H9 (cell line): ENCODE measurements around the gene MINPP1. TPM values are rescaled to one million over a fixed set of nuclear protein-coding genes. Genes with fewer than 3 reads are reported as not detected.

Experiments used
- DNase-seq: peaks from one replicate; pipeline ENCODE4 v3.0.0-alpha.2; 2017
- H2AFZ ChIP-seq: one replicate; pipeline ENCODE4 v1.6.1; 2013; ENCODE audit warnings: mild to moderate bottlenecking, low read length, control low read depth, moderate library complexity
- H2AK5ac ChIP-seq: 2 replicates; pipeline ENCODE4 v1.6.1; 2013; ENCODE audit warnings: low read length, control low read depth, mixed read lengths; ENCODE audit not compliant: insufficient read length
- H2BK120ac ChIP-seq: one replicate; pipeline ENCODE4 v1.6.1; 2013; ENCODE audit warnings: low read depth, mild to moderate bottlenecking, low read length, control low read depth, inconsistent platforms; ENCODE audit not compliant: poor library complexity, severe bottlenecking
- H2BK12ac ChIP-seq: 2 replicates; pipeline ENCODE4 v1.6.1; 2013; ENCODE audit warnings: low read length, control low read depth, mixed read lengths, low read depth; ENCODE audit not compliant: insufficient read length
- H2BK15ac ChIP-seq: 2 replicates; pipeline ENCODE4 v1.6.1; 2013; ENCODE audit warnings: low read depth, low read length, control low read depth
- H2BK20ac ChIP-seq: one replicate; pipeline ENCODE4 v1.6.1; 2013; ENCODE audit warnings: low read depth, mild to moderate bottlenecking, low read length, control low read depth, inconsistent platforms; ENCODE audit not compliant: poor library complexity, severe bottlenecking
- H2BK5ac ChIP-seq: 2 replicates; pipeline ENCODE4 v1.6.1; 2013; ENCODE audit warnings: low read length, control low read depth, mixed read lengths; ENCODE audit not compliant: insufficient read length
- H3K14ac ChIP-seq: 2 replicates; pipeline ENCODE4 v1.6.1; 2013; ENCODE audit warnings: low read length, control low read depth; ENCODE audit not compliant: insufficient read depth
- H3K18ac ChIP-seq: 2 replicates; pipeline ENCODE4 v1.6.1; 2013; ENCODE audit warnings: low read depth, mild to moderate bottlenecking, mixed read lengths, low read length, control low read depth; ENCODE audit not compliant: insufficient read length
- H3K23ac ChIP-seq: 2 replicates; pipeline ENCODE4 v1.6.1; 2013; ENCODE audit warnings: low read length, control low read depth, mixed read lengths, low read depth; ENCODE audit not compliant: insufficient read length
- H3K23me2 ChIP-seq: 2 replicates; pipeline ENCODE4 v1.6.1; 2013; ENCODE audit warnings: low read depth, mild to moderate bottlenecking, mixed read lengths, low read length, control low read depth; ENCODE audit not compliant: insufficient read length, poor library complexity, severe bottlenecking
- H3K27ac ChIP-seq: 2 replicates; pipeline ENCODE4 v1.5.1; 2013; ENCODE audit warnings: low read length, control low read depth, mixed read lengths, low read depth; ENCODE audit not compliant: insufficient read length
- H3K27me3 ChIP-seq: 2 replicates; pipeline ENCODE4 v1.6.1; 2013; ENCODE audit warnings: low read length, control low read depth, inconsistent platforms; ENCODE audit not compliant: insufficient read depth
- H3K4ac ChIP-seq: 2 replicates; pipeline ENCODE4 v1.6.1; 2013; ENCODE audit warnings: low read depth, mild to moderate bottlenecking, control low read depth, inconsistent platforms, low read length, moderate library complexity
- H3K4me1 ChIP-seq: 2 replicates; pipeline ENCODE4 v1.6.1; 2013; ENCODE audit warnings: low read length, control low read depth, inconsistent platforms; ENCODE audit not compliant: insufficient read depth
- H3K4me2 ChIP-seq: 2 replicates; pipeline ENCODE4 v1.6.1; 2013; ENCODE audit warnings: low read length, control low read depth, mixed read lengths; ENCODE audit not compliant: insufficient read length, insufficient read depth
- H3K56ac ChIP-seq: 2 replicates; pipeline ENCODE4 v1.6.1; 2013; ENCODE audit warnings: low read depth, mild to moderate bottlenecking, mixed read lengths, low read length, control low read depth; ENCODE audit not compliant: insufficient read length
- H3K79me1 ChIP-seq: 2 replicates; pipeline ENCODE4 v1.6.1; 2013; ENCODE audit warnings: low read depth, mild to moderate bottlenecking, moderate library complexity, low read length, control low read depth, inconsistent platforms; ENCODE audit not compliant: insufficient read depth, poor library complexity, severe bottlenecking
- H3K79me2 ChIP-seq: 2 replicates; pipeline ENCODE4 v1.6.1; 2013; ENCODE audit warnings: low read length, control low read depth, inconsistent platforms; ENCODE audit not compliant: insufficient read depth
- H3K9ac ChIP-seq: 2 replicates; pipeline ENCODE4 v1.6.1; 2013; ENCODE audit warnings: low read length, control low read depth, mixed read lengths; ENCODE audit not compliant: insufficient read length; ENCODE audit errors: extremely low read depth
- H3K9me3 ChIP-seq: one replicate; pipeline ENCODE4 v1.6.1; 2013; ENCODE audit warnings: low read depth, low read length, inconsistent platforms; ENCODE audit not compliant: control insufficient read depth
- H3T11ph ChIP-seq: one replicate; pipeline ENCODE4 v1.6.1; 2013; ENCODE audit warnings: mild to moderate bottlenecking, low read length, control low read depth, inconsistent platforms
- H4K20me1 ChIP-seq: one replicate; pipeline ENCODE4 v1.6.1; 2013; ENCODE audit not compliant: control insufficient read depth, insufficient read length, insufficient read depth
- H4K5ac ChIP-seq: 2 replicates; pipeline ENCODE4 v1.6.1; 2013; ENCODE audit warnings: low read depth, mild to moderate bottlenecking, mixed read lengths, low read length, control low read depth; ENCODE audit not compliant: insufficient read length
- H4K8ac ChIP-seq: replicated peaks from 2 replicates; pipeline ENCODE4 v1.6.1; 2013; ENCODE audit warnings: low read length, control low read depth, mixed read lengths, low read depth; ENCODE audit not compliant: insufficient read length
- H4K91ac ChIP-seq: 2 replicates; pipeline ENCODE4 v1.6.1; 2013; ENCODE audit warnings: low read depth, mild to moderate bottlenecking, moderate library complexity, mixed read lengths, low read length, control low read depth; ENCODE audit not compliant: insufficient read length
- H3K27ac Mint-ChIP-seq, 3 experiments: 2 replicates in 2 of 3; 3 replicates in 1 of 3; pipeline ENCODE4 v1.8.0; 2020 to 2021; ENCODE audit warnings: mixed read lengths in 3 of 3, mild to moderate bottlenecking in 1 of 3, moderate library complexity in 1 of 3
- H3K27me3 Mint-ChIP-seq: 2 replicates; pipeline ENCODE4 v1.8.0; 2021; ENCODE audit warnings: low read depth, mild to moderate bottlenecking, moderate library complexity, mixed read lengths
- H3K36me3 Mint-ChIP-seq, 3 experiments: 2 replicates in 2 of 3; 3 replicates in 1 of 3; pipeline ENCODE4 v1.8.0; 2020 to 2021; ENCODE audit warnings: low read depth in 3 of 3, mixed read lengths in 3 of 3; ENCODE audit not compliant: insufficient read depth in 1 of 3
- H3K4me1 Mint-ChIP-seq, 2 experiments: 2 replicates each; pipeline ENCODE4 v1.8.0; 2020; ENCODE audit warnings: mixed read lengths in 2 of 2
- H3K4me3 Mint-ChIP-seq, 2 experiments: 2 replicates in 1 of 2; 3 replicates in 1 of 2; pipeline ENCODE4 v1.8.0; 2020 to 2021; ENCODE audit warnings: mild to moderate bottlenecking in 2 of 2, mixed read lengths in 2 of 2, moderate library complexity in 1 of 2
- H3K9me3 Mint-ChIP-seq, 2 experiments: 2 replicates in 1 of 2; 3 replicates in 1 of 2; pipeline ENCODE4 v1.8.0; 2020; ENCODE audit warnings: mild to moderate bottlenecking in 2 of 2, mixed read lengths in 2 of 2, moderate library complexity in 1 of 2
- WGBS: extraction: QIAGEN DNeasy Blood & Tissue Kit; methylation state at CpG from one replicate; pipeline ENCODE4 v1.1.7; 2013; ENCODE audit warnings: missing lambda C conversion rate, low lambda C conversion rate, mixed read lengths; ENCODE audit not compliant: insufficient read length; ENCODE audit errors: extremely low coverage; 5-methylcytosine and 5-hydroxymethylcytosine counted together
- total RNA-seq: library from RNA; stranded (reverse); gene quantifications from 2 replicates; pipeline ENCODE4 v1.2.1, GENCODE V29; 2021
- TF ChIP-seq, protein P1 (sequence below): fragments of 200-600 bp; sonication (generic); conservative IDR thresholded peaks from 3 replicates; pipeline ENCODE4 v1.8.0; 2021; ENCODE audit warnings: antibody characterized with exemption, mild to moderate bottlenecking

The MINPP1 gene
- total RNA-seq, 1 experiment from 2014 or later, result 30.3 TPM

DNA sequence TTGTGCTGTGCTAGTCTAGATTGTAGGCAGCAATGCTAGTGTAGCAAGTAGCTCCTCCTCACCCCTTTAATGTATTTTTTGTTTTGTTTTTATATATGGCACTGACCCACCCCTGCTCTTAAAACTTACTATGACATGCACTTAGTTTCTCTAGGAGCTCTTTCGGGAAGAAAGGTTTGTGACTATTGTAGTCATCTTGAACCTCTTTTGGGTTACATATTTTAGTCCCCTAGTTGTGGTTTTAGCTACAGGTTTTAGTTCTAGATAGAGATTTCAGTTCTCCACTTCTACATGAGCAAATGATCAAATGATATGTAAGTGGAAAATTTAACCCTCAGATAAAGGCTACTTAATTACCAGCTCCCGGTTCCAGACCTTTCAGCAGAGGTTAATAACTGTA, 14.9 kb downstream of the MINPP1 start:
- Histone ChIP-seq H3K23me2 (no peaks in the 10 kb centered on the region), H2BK20ac (no peak overlapping the region), H3K4ac (no peak overlapping the region), H3K79me2 (no peaks in the 10 kb centered on the region), H3K4me2 (no peak overlapping the region), H3K79me1 (no peaks in the 10 kb centered on the region), H3K9me3 (no peaks in the 10 kb centered on the region), H3T11ph (no peak overlapping the region), H2BK120ac (no peak overlapping the region), H3K14ac (no peak overlapping the region), H2BK12ac (no peak overlapping the region), H3K27ac (no peak overlapping the region), H3K56ac (no peak overlapping the region), H3K23ac (no peak overlapping the region), H3K27me3 (no peaks in the 10 kb centered on the region), H2BK15ac (no peak overlapping the region), H3K4me1 (no peaks in the 10 kb centered on the region), H2AK5ac (no peak overlapping the region), H3K9ac (no peak overlapping the region), H4K8ac (no peak overlapping the region), H2AFZ (no peak overlapping the region), H4K91ac (no peak overlapping the region), H2BK5ac (no peak overlapping the region), H4K5ac (no peak overlapping the region), H4K20me1 (no peaks in the 10 kb centered on the region), H3K18ac (no peak overlapping the region)
- Mint-ChIP-seq H3K36me3 (peaks cover 39 to 60% (median 59%) of the 10 kb centered on the region in 3 experiments), H3K27me3 (no peaks in the 10 kb centered on the region), H3K4me1 (no peaks in the 10 kb centered on the region), H3K9me3 (no peaks in the 10 kb centered on the region; a peak in 2 of 5 replicates), H3K4me3 (no peak overlapping the region), H3K27ac (no peak overlapping the region)
- TF ChIP-seq, protein P1, sequence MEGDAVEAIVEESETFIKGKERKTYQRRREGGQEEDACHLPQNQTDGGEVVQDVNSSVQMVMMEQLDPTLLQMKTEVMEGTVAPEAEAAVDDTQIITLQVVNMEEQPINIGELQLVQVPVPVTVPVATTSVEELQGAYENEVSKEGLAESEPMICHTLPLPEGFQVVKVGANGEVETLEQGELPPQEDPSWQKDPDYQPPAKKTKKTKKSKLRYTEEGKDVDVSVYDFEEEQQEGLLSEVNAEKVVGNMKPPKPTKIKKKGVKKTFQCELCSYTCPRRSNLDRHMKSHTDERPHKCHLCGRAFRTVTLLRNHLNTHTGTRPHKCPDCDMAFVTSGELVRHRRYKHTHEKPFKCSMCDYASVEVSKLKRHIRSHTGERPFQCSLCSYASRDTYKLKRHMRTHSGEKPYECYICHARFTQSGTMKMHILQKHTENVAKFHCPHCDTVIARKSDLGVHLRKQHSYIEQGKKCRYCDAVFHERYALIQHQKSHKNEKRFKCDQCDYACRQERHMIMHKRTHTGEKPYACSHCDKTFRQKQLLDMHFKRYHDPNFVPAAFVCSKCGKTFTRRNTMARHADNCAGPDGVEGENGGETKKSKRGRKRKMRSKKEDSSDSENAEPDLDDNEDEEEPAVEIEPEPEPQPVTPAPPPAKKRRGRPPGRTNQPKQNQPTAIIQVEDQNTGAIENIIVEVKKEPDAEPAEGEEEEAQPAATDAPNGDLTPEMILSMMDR, result no peak
- WGBS, result no CpG with 5 or more reads among the region's 2 CpGs
- no peak for DNase-seq
